ENCODE results near the gene LRIG1. TPM values are rescaled to one million over a fixed set of nuclear protein-coding genes. Genes with fewer than 3 reads are reported as not detected.

Gene LRIG1
- total and polyA plus RNA-seq, 9 of the 15 experiments (the other 6 are each of a cell fraction or from before 2014, with no cell fraction given): 0.05 to 0.38 (median 0.13) TPM; not detected in 3

DNA sequence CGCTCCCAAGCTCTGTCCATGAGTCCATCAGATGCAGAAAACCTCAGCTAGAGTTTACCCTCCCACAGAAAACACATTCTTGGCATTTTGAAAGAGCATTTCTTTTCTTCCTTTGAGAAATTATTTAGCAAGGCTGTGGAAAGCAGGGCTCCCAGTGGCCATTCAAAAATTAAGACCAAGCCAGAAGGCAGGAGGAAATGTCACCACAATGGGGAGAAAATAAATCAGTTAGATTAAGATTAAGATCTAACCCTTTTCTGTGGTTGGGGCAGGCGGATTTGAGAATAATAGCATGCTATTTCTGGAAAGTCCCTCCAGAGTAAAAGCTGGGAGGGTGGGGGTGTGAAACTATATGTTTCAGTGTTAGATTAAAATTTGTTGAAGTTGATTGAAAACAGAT is 20.2 kb downstream of the LRIG1 start:
- ATAC-seq (no peak), DNase-seq (ENCODE audit: extremely low read depth in 1 of 4, low spot score in 3 of 4) (no peak), FAIRE-seq (no peak)
- Histone ChIP-seq H4K20me1 (replicated peaks; ENCODE audit: control insufficient read depth, insufficient read depth, low read length) (no peaks in the 10 kb centered on the region), H3K79me2 (ENCODE audit: control insufficient read depth, insufficient read depth, low read length) (no peaks in the 10 kb centered on the region), H3K9me1 (ENCODE audit: control insufficient read depth, insufficient read depth, low read length) (no peaks in the 10 kb centered on the region), H3K9ac (ENCODE audit: insufficient read depth in 1 of 2, low read depth in 2 of 2, low read length in 2 of 2) (no peak overlapping the region), H2AFZ (ENCODE audit: low read depth, low read length) (no peak overlapping the region), H3K27me3 (ENCODE audit: control insufficient read depth in 2 of 2, insufficient read depth in 2 of 2, low read length in 2 of 2) (peaks cover 0 to 9% of the 10 kb centered on the region in 2 experiments; a peak in 2 of 5 replicates), H3K4me2 (ENCODE audit: insufficient read depth, low read length) (no peak overlapping the region), H3K9me3 (replicated peaks; ENCODE audit: control insufficient read depth, insufficient read depth, low read depth, low read length) (no peaks in the 10 kb centered on the region), H3K4me1 (replicated peaks in 1 of 2; ENCODE audit: control insufficient read depth in 2 of 2, insufficient read depth in 2 of 2, low read length in 2 of 2) (no peaks in the 10 kb centered on the region), H3K36me3 (ENCODE audit: control insufficient read depth, insufficient read depth, low read length) (no peaks in the 10 kb centered on the region), H3K4me3 (no peak overlapping the region), H3K27ac (ENCODE audit: extremely low read depth, low read depth, low read length) (no peak overlapping the region)
- in situ Hi-C loops (cut with MboI) (no loop called here), intact Hi-C loops (cut with micrococcal nuclease) (no loop called here)
- ChIA-PET POLR2A (interaction anchor here (0.7 kb wide), 2 partner anchors 9 to 108 kb away, joined by 3 to 5 read pairs; no protein-coding TSS in a partner anchor), CTCF (ENCODE audit: low intra/inter-chr PET ratio) (no interaction called here)
- no TSS peak for BruUV-seq (replicated peaks)
- TF ChIP-seq NCOA4 (IDR thresholded peaks at IDR 0.05; ENCODE audit: partially characterized antibody) (no peak), RHOXF2B (CRISPR knock-in tag; conservative IDR thresholded peaks at IDR 0.05) (no peak), ZKSCAN1 (IDR thresholded peaks at IDR 0.05; ENCODE audit: low read depth, low read length) (no peak), ZNF384 (IDR thresholded peaks at IDR 0.05; ENCODE audit: low read depth, low read length) (no peak), SUPT5H (IDR thresholded peaks at IDR 0.05) (no peak), ZNF79 (CRISPR knock-in tag; IDR thresholded peaks at IDR 0.05; ENCODE audit: low read depth) (no peak), SMARCA4 (IDR thresholded peaks at IDR 0.05) (no peak), SPI1 (IDR thresholded peaks at IDR 0.05; ENCODE audit: borderline replicate concordance, low read depth, low read length) (no peak), ZFP36 (IDR thresholded peaks at IDR 0.05; ENCODE audit: low read depth, low read length, partially characterized antibody) (no peak), ADNP (tag; IDR thresholded peaks at IDR 0.05) (no peak), KLF16 (IDR thresholded peaks at IDR 0.05) (no peak), BACH1 (tag; IDR thresholded peaks at IDR 0.05) (no peak), SMARCA5 (IDR thresholded peaks at IDR 0.05) (no peak)
- TF ChIP-seq, protein P1, sequence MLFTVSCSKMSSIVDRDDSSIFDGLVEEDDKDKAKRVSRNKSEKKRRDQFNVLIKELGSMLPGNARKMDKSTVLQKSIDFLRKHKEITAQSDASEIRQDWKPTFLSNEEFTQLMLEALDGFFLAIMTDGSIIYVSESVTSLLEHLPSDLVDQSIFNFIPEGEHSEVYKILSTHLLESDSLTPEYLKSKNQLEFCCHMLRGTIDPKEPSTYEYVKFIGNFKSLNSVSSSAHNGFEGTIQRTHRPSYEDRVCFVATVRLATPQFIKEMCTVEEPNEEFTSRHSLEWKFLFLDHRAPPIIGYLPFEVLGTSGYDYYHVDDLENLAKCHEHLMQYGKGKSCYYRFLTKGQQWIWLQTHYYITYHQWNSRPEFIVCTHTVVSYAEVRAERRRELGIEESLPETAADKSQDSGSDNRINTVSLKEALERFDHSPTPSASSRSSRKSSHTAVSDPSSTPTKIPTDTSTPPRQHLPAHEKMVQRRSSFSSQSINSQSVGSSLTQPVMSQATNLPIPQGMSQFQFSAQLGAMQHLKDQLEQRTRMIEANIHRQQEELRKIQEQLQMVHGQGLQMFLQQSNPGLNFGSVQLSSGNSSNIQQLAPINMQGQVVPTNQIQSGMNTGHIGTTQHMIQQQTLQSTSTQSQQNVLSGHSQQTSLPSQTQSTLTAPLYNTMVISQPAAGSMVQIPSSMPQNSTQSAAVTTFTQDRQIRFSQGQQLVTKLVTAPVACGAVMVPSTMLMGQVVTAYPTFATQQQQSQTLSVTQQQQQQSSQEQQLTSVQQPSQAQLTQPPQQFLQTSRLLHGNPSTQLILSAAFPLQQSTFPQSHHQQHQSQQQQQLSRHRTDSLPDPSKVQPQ (CRISPR knock-in tag; IDR thresholded peaks at IDR 0.05; ENCODE audit: borderline replicate concordance): no peak
- TF ChIP-seq, protein P2, sequence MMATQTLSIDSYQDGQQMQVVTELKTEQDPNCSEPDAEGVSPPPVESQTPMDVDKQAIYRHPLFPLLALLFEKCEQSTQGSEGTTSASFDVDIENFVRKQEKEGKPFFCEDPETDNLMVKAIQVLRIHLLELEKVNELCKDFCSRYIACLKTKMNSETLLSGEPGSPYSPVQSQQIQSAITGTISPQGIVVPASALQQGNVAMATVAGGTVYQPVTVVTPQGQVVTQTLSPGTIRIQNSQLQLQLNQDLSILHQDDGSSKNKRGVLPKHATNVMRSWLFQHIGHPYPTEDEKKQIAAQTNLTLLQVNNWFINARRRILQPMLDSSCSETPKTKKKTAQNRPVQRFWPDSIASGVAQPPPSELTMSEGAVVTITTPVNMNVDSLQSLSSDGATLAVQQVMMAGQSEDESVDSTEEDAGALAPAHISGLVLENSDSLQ (IDR thresholded peaks at IDR 0.05): no peak
- TF ChIP-seq, protein P3, sequence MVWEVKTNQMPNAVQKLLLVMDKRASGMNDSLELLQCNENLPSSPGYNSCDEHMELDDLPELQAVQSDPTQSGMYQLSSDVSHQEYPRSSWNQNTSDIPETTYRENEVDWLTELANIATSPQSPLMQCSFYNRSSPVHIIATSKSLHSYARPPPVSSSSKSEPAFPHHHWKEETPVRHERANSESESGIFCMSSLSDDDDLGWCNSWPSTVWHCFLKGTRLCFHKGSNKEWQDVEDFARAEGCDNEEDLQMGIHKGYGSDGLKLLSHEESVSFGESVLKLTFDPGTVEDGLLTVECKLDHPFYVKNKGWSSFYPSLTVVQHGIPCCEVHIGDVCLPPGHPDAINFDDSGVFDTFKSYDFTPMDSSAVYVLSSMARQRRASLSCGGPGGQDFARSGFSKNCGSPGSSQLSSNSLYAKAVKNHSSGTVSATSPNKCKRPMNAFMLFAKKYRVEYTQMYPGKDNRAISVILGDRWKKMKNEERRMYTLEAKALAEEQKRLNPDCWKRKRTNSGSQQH (CRISPR knock-in tag; IDR thresholded peaks at IDR 0.05): no peak
- TF ChIP-seq, protein P4, sequence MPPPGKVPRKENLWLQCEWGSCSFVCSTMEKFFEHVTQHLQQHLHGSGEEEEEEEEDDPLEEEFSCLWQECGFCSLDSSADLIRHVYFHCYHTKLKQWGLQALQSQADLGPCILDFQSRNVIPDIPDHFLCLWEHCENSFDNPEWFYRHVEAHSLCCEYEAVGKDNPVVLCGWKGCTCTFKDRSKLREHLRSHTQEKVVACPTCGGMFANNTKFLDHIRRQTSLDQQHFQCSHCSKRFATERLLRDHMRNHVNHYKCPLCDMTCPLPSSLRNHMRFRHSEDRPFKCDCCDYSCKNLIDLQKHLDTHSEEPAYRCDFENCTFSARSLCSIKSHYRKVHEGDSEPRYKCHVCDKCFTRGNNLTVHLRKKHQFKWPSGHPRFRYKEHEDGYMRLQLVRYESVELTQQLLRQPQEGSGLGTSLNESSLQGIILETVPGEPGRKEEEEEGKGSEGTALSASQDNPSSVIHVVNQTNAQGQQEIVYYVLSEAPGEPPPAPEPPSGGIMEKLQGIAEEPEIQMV (tag; conservative IDR thresholded peaks at IDR 0.05; ENCODE audit: low read depth): no peak
- WGBS (ENCODE audit: insufficient coverage, low coverage, missing lambda C conversion rate): 0% methylated on average over 2 of the region's 2 CpGs
